ENCODE data around the gene ROPN1B. TPM values are rescaled to one million over a fixed set of nuclear protein-coding genes. Genes with fewer than 3 reads are reported as not detected.
"Not testable (repeated sequence)": the region's sequence is repeated elsewhere in the genome, so short reads cannot be mapped to it uniquely, and the experiment has no call there.

Gene ROPN1B
- total RNA-seq (2022) (0.30 TPM in 1 of 2 replicates, not detected in the other), Bru-seq, nascent RNA (percentile 16 among the genes with signal in this experiment), BruChase-seq, experiment 1, labeled RNA remaining after a 2-hour chase (percentile 9 among the genes with signal in this experiment), BruChase-seq, experiment 2, labeled RNA remaining after a 6-hour chase (percentile 6 among the genes with signal in this experiment)
- long read RNA-seq = 0 reads

DNA sequence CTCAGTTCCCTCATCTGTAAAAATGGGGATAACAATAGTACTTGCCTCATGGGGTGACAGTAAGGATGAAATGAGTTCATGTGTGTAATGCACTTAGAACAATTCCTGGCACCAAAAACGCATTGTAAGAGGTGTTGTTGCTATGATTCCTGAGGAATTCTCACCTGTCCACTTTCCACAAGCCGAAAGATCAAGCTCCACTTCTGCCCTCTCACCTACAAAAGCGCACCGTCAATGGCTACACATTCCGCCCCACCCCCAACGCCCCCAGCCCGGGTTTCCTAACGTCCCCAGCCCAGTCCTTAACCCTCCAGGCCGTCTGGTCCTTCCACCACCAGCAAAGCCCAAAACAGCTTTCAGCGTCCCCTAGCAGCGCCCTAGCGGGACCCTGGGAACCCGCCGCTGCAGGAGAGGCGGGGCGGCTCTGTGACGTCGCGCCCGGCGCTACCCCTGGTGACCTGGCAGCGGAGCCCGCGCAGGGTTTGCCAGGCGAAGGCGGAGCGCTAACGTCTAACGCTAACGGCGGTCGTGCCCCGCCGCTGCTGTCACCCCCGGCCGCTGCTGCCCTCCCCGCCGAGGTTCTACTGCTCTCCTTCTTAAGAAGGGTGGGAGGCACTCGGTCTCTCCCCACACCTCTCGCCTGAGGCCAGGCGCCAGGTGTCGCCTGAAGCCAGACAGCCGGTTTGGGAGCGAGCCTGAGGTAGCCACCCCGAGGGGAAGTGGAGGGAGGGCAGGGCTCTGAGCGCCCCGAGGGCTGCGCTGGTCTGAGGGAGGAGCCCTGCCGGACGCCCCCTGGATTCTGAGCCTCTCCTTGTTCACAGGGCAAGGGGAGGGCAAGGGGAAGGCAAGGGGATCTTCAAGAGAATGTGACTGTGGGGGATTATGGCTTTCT, at the start of gene ROPN1B:
TSS of gene ROPN1B (plus strand) at position 478 of the 892 bp plus-strand sequence. CDS start 2,877 bp downstream, outside the sequence.
- BruUV-seq (replicated peaks); POLR2A ChIA-PET; intact Hi-C loops (cut with micrococcal nuclease; ENCODE audit: unreplicated experiment): not testable (repeated sequence)

GRCh38 chr3:125920191-125920590, 48.8 kb upstream of the ROPN1B start:
- H3K4me1 ChIP-seq; H3K36me3 ChIP-seq (ENCODE audit: control insufficient read depth, insufficient read depth, low read length); H3K27me3 ChIP-seq (replicated peaks; ENCODE audit: control insufficient read depth, insufficient read depth, low read length); H3K9me3 ChIP-seq; DNase-seq; H3K4me1 Mint-ChIP-seq (ENCODE audit: low read depth, unreplicated experiment); H3K27me3 Mint-ChIP-seq (ENCODE audit: insufficient read depth, unreplicated experiment); H3K27ac Mint-ChIP-seq (ENCODE audit: unreplicated experiment); POLR2A ChIA-PET; H3K4me3 ChIP-seq (ENCODE audit: low read depth, low read length); CTCF ChIA-PET; BruUV-seq (replicated peaks); H3K4me3 Mint-ChIP-seq (ENCODE audit: unreplicated experiment); H3K9me3 Mint-ChIP-seq (ENCODE audit: unreplicated experiment); H3K36me3 Mint-ChIP-seq (ENCODE audit: insufficient read depth, unreplicated experiment): not testable (repeated sequence)
- intact Hi-C loops (cut with micrococcal nuclease; ENCODE audit: unreplicated experiment) = loop anchor here (10.0 kb wide), 1 partner anchor 465 kb away; no protein-coding TSS in a partner anchor

More for the DNA sequence above, at the start of gene ROPN1B:
- H3K4me3 ChIP-seq (ENCODE audit: low read depth, low read length); H3K4me1 ChIP-seq; H3K27me3 Mint-ChIP-seq (ENCODE audit: insufficient read depth, unreplicated experiment); DNase-seq; H3K36me3 ChIP-seq (ENCODE audit: control insufficient read depth, insufficient read depth, low read length); H3K4me1 Mint-ChIP-seq (ENCODE audit: low read depth, unreplicated experiment); H3K27ac Mint-ChIP-seq (ENCODE audit: unreplicated experiment); H3K9me3 ChIP-seq; H3K36me3 Mint-ChIP-seq (ENCODE audit: insufficient read depth, unreplicated experiment); H3K27me3 ChIP-seq (replicated peaks; ENCODE audit: control insufficient read depth, insufficient read depth, low read length); H3K9me3 Mint-ChIP-seq (ENCODE audit: unreplicated experiment); CTCF ChIA-PET: not testable (repeated sequence)
- H3K4me3 Mint-ChIP-seq (ENCODE audit: unreplicated experiment) = peak within 1 kb of the TSS; percentile 35

GRCh38 chr3:125920751-125921279, 48.2 kb upstream of the ROPN1B start:
- H3K4me3 ChIP-seq (ENCODE audit: low read depth, low read length); H3K36me3 Mint-ChIP-seq (ENCODE audit: insufficient read depth, unreplicated experiment); H3K4me1 Mint-ChIP-seq (ENCODE audit: low read depth, unreplicated experiment); H3K4me3 Mint-ChIP-seq (ENCODE audit: unreplicated experiment); H3K27me3 ChIP-seq (replicated peaks; ENCODE audit: control insufficient read depth, insufficient read depth, low read length); H3K4me1 ChIP-seq; DNase-seq; H3K27me3 Mint-ChIP-seq (ENCODE audit: insufficient read depth, unreplicated experiment); H3K27ac Mint-ChIP-seq (ENCODE audit: unreplicated experiment); BruUV-seq (replicated peaks); CTCF ChIA-PET; H3K9me3 ChIP-seq; H3K36me3 ChIP-seq (ENCODE audit: control insufficient read depth, insufficient read depth, low read length); H3K9me3 Mint-ChIP-seq (ENCODE audit: unreplicated experiment); POLR2A ChIA-PET: not testable (repeated sequence)
- intact Hi-C loops (cut with micrococcal nuclease; ENCODE audit: unreplicated experiment) = loop anchor here (10.0 kb wide), 1 partner anchor 464 kb away; no protein-coding TSS in a partner anchor

DNA sequence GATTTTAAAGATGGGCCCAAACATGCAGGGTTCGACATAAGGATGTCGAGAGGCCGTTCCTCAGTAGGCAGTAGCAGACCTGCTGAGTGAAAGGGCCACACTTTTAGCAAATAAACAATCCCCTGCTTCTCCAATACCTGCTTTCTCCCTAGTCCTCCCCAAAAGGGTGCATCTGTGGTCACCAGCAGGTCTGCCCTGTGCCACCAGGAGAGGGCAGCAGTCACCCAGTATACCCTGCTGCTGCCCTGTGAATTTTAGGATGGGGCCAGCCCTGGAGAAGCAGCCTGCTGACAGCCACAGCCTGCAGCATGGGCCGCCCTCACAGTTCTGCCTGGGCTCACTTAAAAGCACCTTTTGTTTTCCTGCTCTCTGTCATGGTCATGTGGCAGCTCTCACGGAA, 47.3 kb upstream of the ROPN1B start:
- BruUV-seq (replicated peaks); H3K27ac Mint-ChIP-seq (ENCODE audit: unreplicated experiment); H3K4me3 ChIP-seq (ENCODE audit: low read depth, low read length); H3K27me3 Mint-ChIP-seq (ENCODE audit: insufficient read depth, unreplicated experiment); H3K9me3 ChIP-seq; H3K27me3 ChIP-seq (replicated peaks; ENCODE audit: control insufficient read depth, insufficient read depth, low read length); H3K4me1 ChIP-seq; H3K4me1 Mint-ChIP-seq (ENCODE audit: low read depth, unreplicated experiment); H3K4me3 Mint-ChIP-seq (ENCODE audit: unreplicated experiment); CTCF ChIA-PET; H3K36me3 ChIP-seq (ENCODE audit: control insufficient read depth, insufficient read depth, low read length); H3K36me3 Mint-ChIP-seq (ENCODE audit: insufficient read depth, unreplicated experiment); H3K9me3 Mint-ChIP-seq (ENCODE audit: unreplicated experiment); POLR2A ChIA-PET: not testable (repeated sequence)
- DNase-seq = peak; percentile 62 to 76
- intact Hi-C loops (cut with micrococcal nuclease; ENCODE audit: unreplicated experiment) = loop anchor here (10.0 kb wide), 1 partner anchor 463 kb away; no protein-coding TSS in a partner anchor
- TF ChIP-seq, protein P1, sequence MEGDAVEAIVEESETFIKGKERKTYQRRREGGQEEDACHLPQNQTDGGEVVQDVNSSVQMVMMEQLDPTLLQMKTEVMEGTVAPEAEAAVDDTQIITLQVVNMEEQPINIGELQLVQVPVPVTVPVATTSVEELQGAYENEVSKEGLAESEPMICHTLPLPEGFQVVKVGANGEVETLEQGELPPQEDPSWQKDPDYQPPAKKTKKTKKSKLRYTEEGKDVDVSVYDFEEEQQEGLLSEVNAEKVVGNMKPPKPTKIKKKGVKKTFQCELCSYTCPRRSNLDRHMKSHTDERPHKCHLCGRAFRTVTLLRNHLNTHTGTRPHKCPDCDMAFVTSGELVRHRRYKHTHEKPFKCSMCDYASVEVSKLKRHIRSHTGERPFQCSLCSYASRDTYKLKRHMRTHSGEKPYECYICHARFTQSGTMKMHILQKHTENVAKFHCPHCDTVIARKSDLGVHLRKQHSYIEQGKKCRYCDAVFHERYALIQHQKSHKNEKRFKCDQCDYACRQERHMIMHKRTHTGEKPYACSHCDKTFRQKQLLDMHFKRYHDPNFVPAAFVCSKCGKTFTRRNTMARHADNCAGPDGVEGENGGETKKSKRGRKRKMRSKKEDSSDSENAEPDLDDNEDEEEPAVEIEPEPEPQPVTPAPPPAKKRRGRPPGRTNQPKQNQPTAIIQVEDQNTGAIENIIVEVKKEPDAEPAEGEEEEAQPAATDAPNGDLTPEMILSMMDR (IDR thresholded peaks at IDR 0.05; ENCODE audit: insufficient read depth in 1 of 2, low read depth in 1 of 2, low read length in 1 of 2, severe bottlenecking in 1 of 2, unreplicated experiment in 1 of 2) = peak; percentile 39 to 53

GRCh38 chr3:125923324-125924115, 45.5 kb upstream of the ROPN1B start:
- H3K4me1 ChIP-seq; H3K4me3 ChIP-seq (ENCODE audit: low read depth, low read length); H3K9me3 Mint-ChIP-seq (ENCODE audit: unreplicated experiment); H3K4me1 Mint-ChIP-seq (ENCODE audit: low read depth, unreplicated experiment); BruUV-seq (replicated peaks); H3K36me3 Mint-ChIP-seq (ENCODE audit: insufficient read depth, unreplicated experiment); H3K9me3 ChIP-seq; H3K27ac Mint-ChIP-seq (ENCODE audit: unreplicated experiment); H3K27me3 Mint-ChIP-seq (ENCODE audit: insufficient read depth, unreplicated experiment); H3K4me3 Mint-ChIP-seq (ENCODE audit: unreplicated experiment); H3K27me3 ChIP-seq (replicated peaks; ENCODE audit: control insufficient read depth, insufficient read depth, low read length); H3K36me3 ChIP-seq (ENCODE audit: control insufficient read depth, insufficient read depth, low read length); POLR2A ChIA-PET; CTCF ChIA-PET: not testable (repeated sequence)
- DNase-seq = peak; percentile 52 to 73
- intact Hi-C loops (cut with micrococcal nuclease; ENCODE audit: unreplicated experiment) = loop anchor here (10.0 kb wide), 1 partner anchor 461 kb away; no protein-coding TSS in a partner anchor

Data from Caco-2 (cell line).